GM10248 (cell line): Measurements from ENCODE around the gene ARHGAP27.

Experiments
- CTCF ChIA-PET: fragments of 300-600 bp; sonication (Branson Sonifier 250); formaldehyde crosslinking; extraction: SDS; loops from one replicate; lab custom pipeline; 2021; ENCODE audit warnings: antibody characterized with exemption; lab: Yijun Ruan, JAX
- POLR2A ChIA-PET: fragments of 350-650 bp; sonication (Branson Sonifier 250); formaldehyde crosslinking; extraction: SDS; loops from one replicate; lab custom pipeline; 2020; ENCODE audit warnings: antibody characterized with exemption; lab: Yijun Ruan, JAX
- DNase-seq: peaks from one replicate; pipeline ENCODE4 v3.0.0; 2012; ENCODE audit errors: extremely low spot score
- TF ChIP-seq, protein P1 (sequence below): IDR thresholded peaks from 2 replicates; pipeline ENCODE4 v1.5.1; 2012; ENCODE audit warnings: mild to moderate bottlenecking, low read depth; ENCODE audit errors: extremely low read depth, missing control alignments, control extremely low read depth

The ARHGAP27 gene

GRCh38 chr17:45380046-45380765, 52.5 kb downstream of the ARHGAP27 start:
- no peak for DNase-seq
- TF ChIP-seq, protein P1, sequence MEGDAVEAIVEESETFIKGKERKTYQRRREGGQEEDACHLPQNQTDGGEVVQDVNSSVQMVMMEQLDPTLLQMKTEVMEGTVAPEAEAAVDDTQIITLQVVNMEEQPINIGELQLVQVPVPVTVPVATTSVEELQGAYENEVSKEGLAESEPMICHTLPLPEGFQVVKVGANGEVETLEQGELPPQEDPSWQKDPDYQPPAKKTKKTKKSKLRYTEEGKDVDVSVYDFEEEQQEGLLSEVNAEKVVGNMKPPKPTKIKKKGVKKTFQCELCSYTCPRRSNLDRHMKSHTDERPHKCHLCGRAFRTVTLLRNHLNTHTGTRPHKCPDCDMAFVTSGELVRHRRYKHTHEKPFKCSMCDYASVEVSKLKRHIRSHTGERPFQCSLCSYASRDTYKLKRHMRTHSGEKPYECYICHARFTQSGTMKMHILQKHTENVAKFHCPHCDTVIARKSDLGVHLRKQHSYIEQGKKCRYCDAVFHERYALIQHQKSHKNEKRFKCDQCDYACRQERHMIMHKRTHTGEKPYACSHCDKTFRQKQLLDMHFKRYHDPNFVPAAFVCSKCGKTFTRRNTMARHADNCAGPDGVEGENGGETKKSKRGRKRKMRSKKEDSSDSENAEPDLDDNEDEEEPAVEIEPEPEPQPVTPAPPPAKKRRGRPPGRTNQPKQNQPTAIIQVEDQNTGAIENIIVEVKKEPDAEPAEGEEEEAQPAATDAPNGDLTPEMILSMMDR: no peak
- ChIA-PET POLR2A (interaction anchor here (0.5 to 0.6 kb wide), 2 partner anchors 71 to 227 kb away, joined by 3 to 5 read pairs; no protein-coding TSS in a partner anchor), CTCF (interaction anchor here (0.6 to 20.9 kb wide), 5 partner anchors 14 to 245 kb away, joined by 3 to 497 read pairs (median 7); partner anchors contain the start of gene ACBD4)

DNA sequence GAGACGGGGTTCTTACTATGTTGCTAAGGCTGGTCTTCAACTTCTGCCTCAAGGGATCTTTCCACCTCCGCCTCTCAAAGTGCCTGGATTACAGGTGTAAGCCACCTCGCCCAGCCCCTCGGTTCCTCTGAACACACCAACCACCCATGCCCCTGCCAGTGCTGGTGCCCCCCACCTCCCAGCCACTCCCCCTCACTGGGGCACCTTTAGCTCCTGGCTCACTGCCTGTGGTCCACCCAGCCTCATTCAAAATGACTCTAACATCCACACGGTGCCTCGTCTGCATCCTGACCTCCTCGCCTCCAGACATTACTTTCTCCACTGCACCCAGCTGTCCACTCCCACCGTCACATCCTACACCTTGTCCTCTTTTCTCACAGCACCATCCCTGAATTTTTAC, 55.3 kb downstream of the ARHGAP27 start:
- TF ChIP-seq, protein P1: no peak
- no peak for DNase-seq
- POLR2A ChIA-PET: interaction anchor here (0.6 kb wide), 1 partner anchor 228 kb away, joined by 5 read pairs; no protein-coding TSS in a partner anchor
- CTCF ChIA-PET: interaction anchor here (0.9 to 6.6 kb wide), 7 partner anchors 8 to 142 kb away, joined by 3 to 63 read pairs (median 4); no protein-coding TSS in a partner anchor

DNA sequence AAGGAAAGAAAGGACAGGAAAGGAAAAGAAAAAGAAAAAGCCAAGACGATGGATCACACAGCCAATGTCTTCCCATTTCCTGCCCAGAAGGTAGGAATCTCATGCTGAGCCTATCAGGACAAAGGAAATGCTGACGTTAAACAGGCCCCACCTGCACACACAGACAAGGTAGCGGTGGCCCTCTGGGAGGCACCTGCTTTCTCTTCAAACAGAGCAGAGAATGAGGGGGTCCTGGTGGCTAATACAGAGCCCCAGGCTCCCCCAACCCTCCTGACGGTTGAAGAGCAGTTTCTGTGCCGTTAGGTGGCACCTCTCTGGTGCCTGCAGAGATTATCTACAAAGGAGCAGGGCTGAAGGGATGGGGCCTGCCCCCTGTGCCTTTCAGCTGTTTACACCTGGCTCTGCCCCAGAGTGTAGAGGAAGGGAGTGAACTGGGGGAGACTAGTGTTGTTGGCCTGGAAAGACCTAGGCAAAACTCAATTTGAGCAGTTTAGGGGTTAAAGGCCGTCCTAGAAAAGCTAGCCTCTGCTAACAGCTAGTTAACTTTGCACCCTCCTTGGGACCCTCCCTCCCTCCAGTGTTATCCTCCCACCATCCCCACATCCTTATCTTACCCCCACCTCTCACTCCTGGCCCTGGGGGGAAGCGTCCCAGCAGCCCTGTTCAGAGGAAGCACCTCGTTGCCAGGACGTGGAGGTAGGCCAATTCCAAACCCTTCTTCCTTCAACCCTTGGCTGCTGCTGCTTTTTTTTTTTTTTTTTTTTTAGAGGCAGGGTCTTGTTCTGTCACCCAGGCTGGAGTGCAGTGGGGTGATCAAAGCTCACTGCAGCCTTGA, 56.3 kb downstream of the ARHGAP27 start:
- TF ChIP-seq, protein P1: no peak
- CTCF ChIA-PET: interaction anchor here (1.3 to 6.6 kb wide), 8 partner anchors 9 to 106 kb away, joined by 3 to 63 read pairs (median 6); no protein-coding TSS in a partner anchor
- POLR2A ChIA-PET: interaction anchor here (1.5 kb wide), 1 partner anchor 59 kb away, joined by 4 read pairs; the partner anchor contains the start of gene MAP3K14
- no peak for DNase-seq

DNA sequence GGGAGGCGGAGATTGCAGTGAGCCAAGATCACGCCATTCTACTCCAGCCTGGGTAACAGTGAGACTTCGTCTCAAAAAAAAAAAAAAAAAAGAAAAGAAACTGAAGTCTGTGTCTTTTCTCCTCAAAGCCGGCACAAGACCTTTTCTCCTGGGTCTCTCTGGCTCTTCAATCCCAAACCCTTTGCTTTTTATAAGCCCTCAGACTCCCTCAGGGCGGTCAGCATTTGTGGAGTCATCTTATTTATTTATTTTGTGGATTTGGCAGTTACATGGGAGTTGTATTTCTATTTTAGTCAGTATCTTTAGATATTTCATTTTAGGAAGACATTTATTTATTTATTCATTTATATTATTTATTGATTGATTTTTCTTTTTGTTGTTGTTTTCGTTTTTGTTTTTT, 58.2 kb downstream of the ARHGAP27 start:
- ChIA-PET POLR2A (no interaction called here), CTCF (interaction anchor here (1.0 to 6.6 kb wide), 5 partner anchors 11 to 176 kb away, joined by 3 to 63 read pairs (median 6); no protein-coding TSS in a partner anchor)
- no peak for DNase-seq
- TF ChIP-seq, protein P1: no peak

DNA sequence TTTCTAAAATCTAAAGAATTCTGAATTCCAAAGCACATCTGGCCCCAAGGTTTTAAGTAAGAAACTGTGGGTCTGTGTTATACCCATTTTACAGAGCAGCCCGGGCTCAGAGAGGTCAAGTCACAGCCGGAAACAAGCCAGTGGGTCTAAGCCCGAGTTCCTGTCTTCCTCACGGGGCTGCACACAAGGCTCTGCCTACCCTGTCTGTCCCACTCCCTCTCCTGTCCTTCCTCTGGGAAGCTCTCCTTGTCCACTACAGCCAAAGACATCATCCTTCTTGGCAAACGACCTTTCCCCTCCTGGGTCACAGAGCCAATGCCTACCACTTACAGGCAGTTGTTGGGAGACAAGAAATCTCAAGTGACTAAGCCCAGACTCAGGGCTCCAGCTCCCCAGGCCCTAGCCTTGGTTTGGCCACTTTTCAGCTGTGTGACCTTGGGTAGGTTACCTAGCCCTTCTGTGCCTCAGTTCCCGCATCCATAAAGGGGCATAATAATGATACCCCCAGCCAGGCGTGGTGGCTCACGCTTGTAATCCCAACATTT, 60.3 kb downstream of the ARHGAP27 start:
- DNase-seq: no peak
- POLR2A ChIA-PET: no interaction called here
- CTCF ChIA-PET: interaction anchor here (0.9 to 6.6 kb wide), 7 partner anchors 10 to 153 kb away, joined by 3 to 63 read pairs (median 6); no protein-coding TSS in a partner anchor
- TF ChIP-seq, protein P1: no peak
